HEK293 (cell line): ENCODE results near the gene NT5C2.

Experiments used
- CTCF ChIA-PET: fragments of 350-600 bp; formaldehyde crosslinking; extraction: SDS; loops from one replicate; lab custom pipeline; 2021; ENCODE audit warnings: antibody characterized with exemption; lab: Yijun Ruan, JAX
- POLR2A ChIA-PET: fragments of 300-600 bp; formaldehyde crosslinking; extraction: SDS; loops from one replicate; lab custom pipeline; 2020; ENCODE audit warnings: antibody characterized with exemption, inconsistent platforms; lab: Yijun Ruan, JAX
- H3K27ac ChIP-seq: fragments of 200-500 bp; sonication (Bioruptor generic); 2 replicates; pipeline ENCODE4 v1.5.1; 2014; ENCODE audit warnings: low read depth, low read length, control low read depth, inconsistent platforms; ENCODE audit errors: extremely low read depth
- H3K36me3 ChIP-seq, 2 experiments: fragments of 200-500 bp in 1 of 2; sonication (Bioruptor generic) in 1 of 2; 1 replicate in 1 of 2; 2 replicates in 1 of 2; pipeline ENCODE4 v1.5.1; 2014 to 2017; ENCODE audit warnings: inconsistent platforms in 2 of 2, low read length in 2 of 2; ENCODE audit not compliant: control insufficient read depth in 2 of 2, insufficient read depth in 1 of 2
- H3K4me1 ChIP-seq: fragments of 200-500 bp; sonication (Bioruptor generic); 2 replicates; pipeline ENCODE4 v1.5.1; 2014; ENCODE audit warnings: mild to moderate bottlenecking, low read length, inconsistent platforms; ENCODE audit not compliant: control insufficient read depth, insufficient read depth
- H3K4me3 ChIP-seq: 2 replicates; pipeline ENCODE4 v1.5.1; 2011; ENCODE audit warnings: low read depth, mild to moderate bottlenecking, control low read depth, low read length, moderate library complexity
- H3K9me3 ChIP-seq: fragments of 200-500 bp; sonication (Bioruptor generic); 2 replicates; pipeline ENCODE4 v1.5.1; 2014; ENCODE audit warnings: low read depth, low read length, inconsistent platforms; ENCODE audit not compliant: control insufficient read depth, insufficient read depth
- MYNN ChIP-seq: fragments of 450-650 bp; formaldehyde crosslinking; IDR thresholded peaks from 2 replicates; pipeline ENCODE4 v1.5.1; 2016; ENCODE audit warnings: missing biosample characterization, missing genetic modification characterization, borderline replicate concordance
- YY2 ChIP-seq: fragments of 450-650 bp; formaldehyde crosslinking; IDR thresholded peaks from 2 replicates; pipeline ENCODE4 v1.5.1; 2016; ENCODE audit warnings: missing biosample characterization, missing genetic modification characterization
- ZBTB1 ChIP-seq: fragments of 450-650 bp; formaldehyde crosslinking; IDR thresholded peaks from 2 replicates; pipeline ENCODE4 v1.5.1; 2016; ENCODE audit warnings: missing biosample characterization, missing genetic modification characterization
- ZNF148 ChIP-seq: fragments of 450-650 bp; formaldehyde crosslinking; IDR thresholded peaks from 2 replicates; pipeline ENCODE4 v1.5.0; 2017; ENCODE audit warnings: missing biosample characterization, missing genetic modification characterization, borderline replicate concordance
- ZNF2 ChIP-seq: fragments of 450-650 bp; formaldehyde crosslinking; IDR thresholded peaks from 2 replicates; pipeline ENCODE4 v1.5.1; 2016; ENCODE audit warnings: missing biosample characterization, missing genetic modification characterization
- ZNF202 ChIP-seq: fragments of 450-650 bp; formaldehyde crosslinking; IDR thresholded peaks from 2 replicates; pipeline ENCODE4 v1.5.1; 2016; ENCODE audit warnings: missing biosample characterization, missing genetic modification characterization, borderline replicate concordance
- ZNF211 ChIP-seq: fragments of 450-650 bp; formaldehyde crosslinking; IDR thresholded peaks from 2 replicates; pipeline ENCODE4 v1.5.1; 2016; ENCODE audit warnings: low read depth, missing biosample characterization, missing genetic modification characterization
- ZNF239 ChIP-seq: fragments of 450-650 bp; formaldehyde crosslinking; IDR thresholded peaks from 2 replicates; pipeline ENCODE4 v1.5.1; 2016; ENCODE audit warnings: missing biosample characterization, missing genetic modification characterization
- ZNF280D ChIP-seq: fragments of 450-650 bp; formaldehyde crosslinking; IDR thresholded peaks from 2 replicates; pipeline ENCODE4 v1.5.1; 2016; ENCODE audit warnings: missing biosample characterization, missing genetic modification characterization
- ZNF292 ChIP-seq: fragments of 450-650 bp; formaldehyde crosslinking; IDR thresholded peaks from 2 replicates; pipeline ENCODE4 v1.5.1; 2016; ENCODE audit warnings: low read depth, missing biosample characterization, missing genetic modification characterization, borderline replicate concordance
- ZNF324 ChIP-seq: fragments of 450-650 bp; formaldehyde crosslinking; IDR thresholded peaks from 2 replicates; pipeline ENCODE4 v1.5.1; 2016; ENCODE audit warnings: missing biosample characterization, missing genetic modification characterization
- ZNF488 ChIP-seq: fragments of 450-650 bp; formaldehyde crosslinking; IDR thresholded peaks from 2 replicates; pipeline ENCODE4 v1.5.1; 2016; ENCODE audit warnings: missing biosample characterization, missing genetic modification characterization
- ZNF548 ChIP-seq: fragments of 450-650 bp; formaldehyde crosslinking; IDR thresholded peaks from 2 replicates; pipeline ENCODE4 v1.5.1; 2016; ENCODE audit warnings: missing biosample characterization, missing genetic modification characterization
- ZNF549 ChIP-seq: fragments of 450-650 bp; IDR thresholded peaks from 2 replicates; pipeline ENCODE4 v1.5.1; 2018; ENCODE audit warnings: missing biosample characterization, missing genetic modification characterization, mild to moderate bottlenecking, inconsistent platforms, moderate library complexity
- ZNF580 ChIP-seq: fragments of 450-650 bp; formaldehyde crosslinking; IDR thresholded peaks from 2 replicates; pipeline ENCODE4 v1.5.1; 2016; ENCODE audit warnings: missing biosample characterization, missing genetic modification characterization
- ZNF585B ChIP-seq: fragments of 450-650 bp; formaldehyde crosslinking; IDR thresholded peaks from 2 replicates; pipeline ENCODE4 v1.5.1; 2016; ENCODE audit warnings: missing biosample characterization, missing genetic modification characterization
- ZNF596 ChIP-seq: fragments of 450-650 bp; IDR thresholded peaks from 2 replicates; pipeline ENCODE4 v1.5.0; 2018; ENCODE audit warnings: missing biosample characterization, mild to moderate bottlenecking, missing genetic modification characterization, moderate library complexity
- ZNF654 ChIP-seq: fragments of 450-650 bp; formaldehyde crosslinking; IDR thresholded peaks from 2 replicates; pipeline ENCODE4 v1.5.1; 2016; ENCODE audit warnings: low read depth, missing biosample characterization, missing genetic modification characterization
- ZNF777 ChIP-seq: fragments of 450-650 bp; formaldehyde crosslinking; IDR thresholded peaks from 2 replicates; pipeline ENCODE4 v1.5.1; 2017; ENCODE audit warnings: missing biosample characterization, missing genetic modification characterization, borderline replicate concordance
- ZSCAN30 ChIP-seq: fragments of 450-650 bp; IDR thresholded peaks from 2 replicates; pipeline ENCODE4 v1.5.1; 2018; ENCODE audit warnings: missing biosample characterization, mild to moderate bottlenecking, missing genetic modification characterization, moderate library complexity
- TF ChIP-seq, protein P1 (sequence below): fragments of 450-650 bp; formaldehyde crosslinking; IDR thresholded peaks from 2 replicates; pipeline ENCODE4 v1.5.1; 2016; ENCODE audit warnings: missing biosample characterization, missing genetic modification characterization
- TF ChIP-seq, protein P2 (sequence below): fragments of 450-650 bp; formaldehyde crosslinking; IDR thresholded peaks from 2 replicates; pipeline ENCODE4 v1.5.1; 2016; ENCODE audit warnings: missing biosample characterization, missing genetic modification characterization

The NT5C2 gene

GRCh38 chr10:103079946-103080345 lies 113.1 kb downstream of the NT5C2 start:
- Histone ChIP-seq H3K4me3 (no peak overlapping the region), H3K4me1 (no peaks in the 10 kb centered on the region), H3K27ac (no peak overlapping the region), H3K36me3 (peaks cover 0 to 61% of the 10 kb centered on the region in 2 experiments; a peak in 2 of 3 replicates), H3K9me3 (no peaks in the 10 kb centered on the region)
- CTCF ChIA-PET: interaction anchor here (0.6 to 2.5 kb wide), 5 partner anchors 10 to 568 kb away, joined by 3 to 9 read pairs (median 5); no protein-coding TSS in a partner anchor
- TF ChIP-seq ZNF2 (tag by site-specific recombination) (no peak), ZNF488 (tag by site-specific recombination) (no peak), ZNF211 (tag by site-specific recombination) (no peak), ZNF202 (tag by site-specific recombination) (no peak), ZNF580 (tag by site-specific recombination) (no peak), ZNF239 (tag by site-specific recombination) (no peak), ZNF148 (tag by site-specific recombination) (no peak), ZNF654 (tag by site-specific recombination) (no peak), ZBTB1 (no peak), YY2 (tag by site-specific recombination) (no peak), ZSCAN30 (tag by site-specific recombination) (no peak), ZNF777 (no peak), ZNF324 (tag by site-specific recombination) (no peak), ZNF548 (tag by site-specific recombination) (no peak), ZNF292 (no peak)
- POLR2A ChIA-PET: interaction anchor here (0.7 kb wide), 1 partner anchor 162 kb away, joined by 3 read pairs; the partner anchor contains the start of gene CNNM2

- ChIA-PET CTCF (interaction anchor here (0.6 to 2.5 kb wide), 2 partner anchors 9 to 152 kb away, joined by 4 to 9 read pairs; no protein-coding TSS in a partner anchor), POLR2A (interaction anchor here (0.5 kb wide), 1 partner anchor 268 kb away, joined by 3 read pairs; no protein-coding TSS in a partner anchor)
- Histone ChIP-seq H3K4me3 (no peak overlapping the region), H3K4me1 (no peaks in the 10 kb centered on the region), H3K9me3 (no peaks in the 10 kb centered on the region), H3K36me3 (peaks cover 0 to 55% of the 10 kb centered on the region in 2 experiments; a peak in 2 of 3 replicates), H3K27ac (no peak overlapping the region)
- TF ChIP-seq ZNF596 (tag by site-specific recombination) (no peak), ZNF549 (tag by site-specific recombination) (no peak), ZNF280D (tag by site-specific recombination) (no peak), MYNN (tag by site-specific recombination) (no peak), ZNF585B (tag by site-specific recombination) (no peak)
- TF ChIP-seq, protein P1, sequence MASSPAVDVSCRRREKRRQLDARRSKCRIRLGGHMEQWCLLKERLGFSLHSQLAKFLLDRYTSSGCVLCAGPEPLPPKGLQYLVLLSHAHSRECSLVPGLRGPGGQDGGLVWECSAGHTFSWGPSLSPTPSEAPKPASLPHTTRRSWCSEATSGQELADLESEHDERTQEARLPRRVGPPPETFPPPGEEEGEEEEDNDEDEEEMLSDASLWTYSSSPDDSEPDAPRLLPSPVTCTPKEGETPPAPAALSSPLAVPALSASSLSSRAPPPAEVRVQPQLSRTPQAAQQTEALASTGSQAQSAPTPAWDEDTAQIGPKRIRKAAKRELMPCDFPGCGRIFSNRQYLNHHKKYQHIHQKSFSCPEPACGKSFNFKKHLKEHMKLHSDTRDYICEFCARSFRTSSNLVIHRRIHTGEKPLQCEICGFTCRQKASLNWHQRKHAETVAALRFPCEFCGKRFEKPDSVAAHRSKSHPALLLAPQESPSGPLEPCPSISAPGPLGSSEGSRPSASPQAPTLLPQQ (tag by site-specific recombination): no peak
- TF ChIP-seq, protein P2, sequence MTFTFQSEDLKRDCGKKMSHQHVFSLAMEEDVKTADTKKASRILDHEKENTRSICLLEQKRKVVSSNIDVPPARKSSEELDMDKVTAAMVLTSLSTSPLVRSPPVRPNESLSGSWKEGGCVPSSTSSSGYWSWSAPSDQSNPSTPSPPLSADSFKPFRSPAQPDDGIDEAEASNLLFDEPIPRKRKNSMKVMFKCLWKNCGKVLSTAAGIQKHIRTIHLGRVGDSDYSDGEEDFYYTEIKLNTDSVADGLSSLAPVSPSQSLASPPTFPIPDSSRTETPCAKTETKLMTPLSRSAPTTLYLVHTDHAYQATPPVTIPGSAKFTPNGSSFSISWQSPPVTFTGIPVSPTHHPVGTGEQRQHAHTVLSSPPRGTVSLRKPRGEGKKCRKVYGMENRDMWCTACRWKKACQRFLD (tag by site-specific recombination): no peak
Observed at GRCh38 chr10:103079100-103079499, 114.0 kb downstream of the NT5C2 start.
